ENCODE results near the gene LRRTM4. TPM values are rescaled to one million over a fixed set of nuclear protein-coding genes. Genes with fewer than 3 reads are reported as not detected.
"Not testable (repeated sequence)": the region's sequence is repeated elsewhere in the genome, so short reads cannot be mapped to it uniquely, and the experiment has no call there.

Gene LRRTM4
- total RNA-seq, 1 donor from 2014 or later, result not detected

DNA sequence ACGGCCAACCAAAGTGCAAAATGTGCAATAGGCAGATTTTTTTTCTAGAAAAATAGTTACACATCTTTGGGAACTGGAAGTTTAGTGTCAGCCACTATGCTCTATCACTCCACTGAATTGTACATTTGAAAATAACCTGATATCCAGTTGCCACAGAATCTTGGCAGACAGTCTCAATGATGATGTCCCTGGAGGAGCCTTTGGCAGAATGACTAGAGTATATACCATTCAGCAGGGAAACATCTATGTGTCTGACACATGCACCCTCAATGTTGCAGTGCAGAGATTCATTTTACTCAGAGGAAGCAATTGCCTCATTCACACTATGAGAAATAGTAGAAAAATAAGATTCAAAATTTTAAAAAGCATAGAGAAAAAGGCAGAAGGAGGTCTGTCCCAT lies 475.8 kb downstream of the LRRTM4 start:
- ChIA-PET POLR2A (no interaction called here), CTCF (no interaction called here)
- Mint-ChIP-seq H3K27ac (no peak overlapping the region), H3K4me1 (no peaks in the 10 kb centered on the region), H3K36me3 (ENCODE audit: low read depth) (no peaks in the 10 kb centered on the region), H3K27me3 (no peaks in the 10 kb centered on the region), H3K4me3 (no peak overlapping the region), H3K9me3 (peaks cover 2% of the 10 kb centered on the region)
- no peak for ATAC-seq (ENCODE audit: low read depth)
- intact Hi-C loops (cut with micrococcal nuclease), result no loop called here
- no peak for DNase-seq
- TF ChIP-seq CTCF (IDR thresholded peaks at IDR 0.05), result no peak

DNA sequence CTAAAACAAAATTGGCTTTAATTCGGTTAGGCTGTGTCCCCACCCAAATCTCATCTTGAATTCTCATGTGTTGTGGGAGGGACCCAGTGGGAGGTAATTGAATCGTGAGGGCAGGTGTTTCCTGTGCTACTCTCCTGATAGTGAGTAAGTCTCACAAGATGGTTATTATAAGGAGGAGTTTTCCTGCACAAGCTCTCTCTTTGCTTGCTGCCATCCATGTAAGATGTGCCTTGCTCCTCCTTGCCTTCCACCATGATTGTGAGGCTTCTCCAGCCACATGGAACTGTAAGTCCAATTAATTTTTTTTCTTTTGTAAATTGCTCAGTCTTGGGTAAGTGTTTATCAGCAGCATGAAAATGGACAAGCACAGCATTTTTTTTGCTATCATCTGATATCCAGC lies 476.7 kb downstream of the LRRTM4 start:
- CTCF ChIA-PET; H3K27ac Mint-ChIP-seq; DNase-seq; H3K4me1 Mint-ChIP-seq; H3K36me3 Mint-ChIP-seq (ENCODE audit: low read depth); H3K4me3 Mint-ChIP-seq; ATAC-seq (ENCODE audit: low read depth); POLR2A ChIA-PET; H3K27me3 Mint-ChIP-seq; H3K9me3 Mint-ChIP-seq; intact Hi-C loops (cut with micrococcal nuclease): not testable (repeated sequence)

DNA sequence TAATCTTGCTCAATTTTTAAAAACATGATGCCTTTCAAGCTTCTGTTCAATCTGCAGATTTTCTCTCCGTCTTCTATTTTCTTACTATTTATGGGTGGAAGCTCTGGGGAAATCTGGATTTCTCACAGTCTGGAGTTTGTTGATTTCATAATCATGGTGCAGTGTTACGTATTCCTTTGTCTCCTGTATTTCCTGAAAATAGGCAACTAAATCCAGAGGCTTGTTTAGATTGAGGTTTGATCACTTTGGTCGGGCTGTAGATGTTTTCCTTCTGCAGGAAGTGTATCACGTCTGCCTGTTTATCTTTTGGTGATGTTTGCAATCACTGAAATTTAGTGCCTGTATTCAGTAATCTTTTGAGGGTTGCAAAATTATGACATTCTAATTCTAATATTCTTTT lies 487.7 kb downstream of the LRRTM4 start:
- ATAC-seq (ENCODE audit: low read depth) (no peak), DNase-seq (no peak)
- no peak overlapping the region for H3K4me3 Mint-ChIP-seq
- intact Hi-C loops (cut with micrococcal nuclease), result no loop called here
- peaks cover 2% of the 10 kb centered on the region for H3K9me3 Mint-ChIP-seq
- ChIA-PET POLR2A (no interaction called here), CTCF (no interaction called here)
- TF ChIP-seq CTCF (IDR thresholded peaks at IDR 0.05), result no peak
- H3K4me1 Mint-ChIP-seq, result no peaks in the 10 kb centered on the region
- no peak overlapping the region for H3K27ac Mint-ChIP-seq
- H3K36me3 Mint-ChIP-seq (ENCODE audit: low read depth), result no peaks in the 10 kb centered on the region
- H3K27me3 Mint-ChIP-seq, result no peaks in the 10 kb centered on the region

DNA sequence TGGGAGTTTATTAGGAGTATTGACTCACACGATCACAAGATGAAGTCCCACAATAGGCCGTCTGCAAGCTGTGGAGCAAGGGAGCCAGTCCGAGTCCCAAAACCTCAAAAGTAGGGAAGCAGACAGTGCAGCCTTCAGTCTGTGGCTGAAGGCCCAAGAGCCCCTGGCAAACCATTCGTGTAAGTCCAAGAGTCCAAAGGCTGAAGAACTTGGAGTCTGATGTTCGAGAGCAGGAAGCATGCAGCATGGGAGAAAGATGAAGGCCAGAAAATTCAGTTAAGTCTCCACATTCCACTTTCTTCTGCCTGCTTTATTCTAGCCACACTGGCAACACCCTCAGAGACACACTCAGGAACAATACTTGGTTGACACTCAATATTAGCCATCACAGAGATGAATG lies 492.9 kb downstream of the LRRTM4 start:
- H3K4me3 Mint-ChIP-seq; CTCF ChIA-PET; POLR2A ChIA-PET; H3K4me1 Mint-ChIP-seq; H3K27ac Mint-ChIP-seq; DNase-seq; intact Hi-C loops (cut with micrococcal nuclease); H3K36me3 Mint-ChIP-seq (ENCODE audit: low read depth); H3K27me3 Mint-ChIP-seq; H3K9me3 Mint-ChIP-seq; ATAC-seq (ENCODE audit: low read depth): not testable (repeated sequence)

GRCh38 chr2:77028032-77028600 lies 494.1 kb downstream of the LRRTM4 start:
- H3K36me3 Mint-ChIP-seq (ENCODE audit: low read depth), result no peaks in the 10 kb centered on the region
- intact Hi-C loops (cut with micrococcal nuclease), result no loop called here

GRCh38 chr2:77025714-77026113 lies 496.5 kb downstream of the LRRTM4 start:
- intact Hi-C loops (cut with micrococcal nuclease), result no loop called here
- ChIA-PET CTCF (no interaction called here), POLR2A (no interaction called here)
- TF ChIP-seq CTCF (IDR thresholded peaks at IDR 0.05), result no peak
- Mint-ChIP-seq H3K9me3 (peaks cover 5% of the 10 kb centered on the region), H3K4me3 (no peak overlapping the region), H3K4me1 (no peaks in the 10 kb centered on the region), H3K36me3 (ENCODE audit: low read depth) (no peaks in the 10 kb centered on the region), H3K27ac (no peak overlapping the region), H3K27me3 (no peaks in the 10 kb centered on the region)
- ATAC-seq (ENCODE audit: low read depth) (no peak), DNase-seq (no peak)

More at GRCh38 chr2:77028032-77028600, 494.1 kb downstream of the LRRTM4 start:
- DNase-seq, result no peak
- Mint-ChIP-seq H3K9me3 (peaks cover 5% of the 10 kb centered on the region), H3K27me3 (no peaks in the 10 kb centered on the region), H3K4me1 (no peaks in the 10 kb centered on the region), H3K4me3 (no peak overlapping the region), H3K27ac (no peak overlapping the region)
- no peak for ATAC-seq (ENCODE audit: low read depth)
- TF ChIP-seq CTCF (IDR thresholded peaks at IDR 0.05), result no peak
- POLR2A ChIA-PET, result no interaction called here
- CTCF ChIA-PET, result no interaction called here

All from activated B cell treated with CpG ODN at 0.5 μM for 24 hours (primary cell).